Measurements from ENCODE around the gene MS4A8. TPM values are rescaled to one million over a fixed set of nuclear protein-coding genes. Genes with fewer than 3 reads are reported as not detected.

The MS4A8 gene
- total RNA-seq, 1 donor from 2014 or later: not detected

DNA sequence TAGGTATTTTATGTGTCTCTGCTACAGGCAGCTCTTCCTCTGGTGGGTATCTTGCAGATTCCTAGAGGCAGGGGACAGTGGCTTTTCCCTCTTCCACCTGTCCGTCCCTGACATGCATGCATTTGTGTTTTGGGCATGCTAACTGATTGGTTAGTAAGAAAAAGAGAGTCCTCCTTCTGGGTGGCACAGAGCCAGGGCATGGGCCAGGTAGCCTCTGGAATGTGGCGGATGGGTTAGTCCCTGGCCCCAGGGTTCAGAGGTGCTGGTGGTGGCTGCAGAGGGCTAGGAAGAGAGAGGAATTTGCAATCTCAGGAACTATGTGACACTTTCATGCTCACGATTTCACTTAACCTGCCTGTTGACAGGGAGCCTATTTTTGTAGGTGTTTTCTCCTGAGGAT is 51.5 kb downstream of the MS4A8 start:
- Histone ChIP-seq H3K27me3 (ENCODE audit: insufficient read depth, low read length) (no peaks in the 10 kb centered on the region), H3K9me3 (ENCODE audit: insufficient read depth, low read depth, low read length) (peaks cover 6% of the 10 kb centered on the region), H3K4me2 (ENCODE audit: low read length) (no peak overlapping the region), H3K79me2 (ENCODE audit: insufficient read depth, low read length) (no peaks in the 10 kb centered on the region), H3K36me3 (ENCODE audit: insufficient read depth, low read length) (no peaks in the 10 kb centered on the region), H4K20me1 (ENCODE audit: insufficient read depth, low read length) (no peaks in the 10 kb centered on the region), H2AFZ (ENCODE audit: low read depth, low read length) (no peak overlapping the region), H3K4me3 (ENCODE audit: insufficient read depth, low read depth, low read length) (no peak overlapping the region), H3K4me1 (ENCODE audit: insufficient read depth, low read length) (no peaks in the 10 kb centered on the region), H3K9ac (ENCODE audit: low read length) (no peak overlapping the region), H3K27ac (ENCODE audit: low read depth, low read length) (no peak overlapping the region)
- H3K27ac Mint-ChIP-seq (ENCODE audit: unreplicated experiment): no peak overlapping the region
- FAIRE-seq: no peak
- no peak for DNase-seq (ENCODE audit: low read depth)
- no peaks in the 10 kb centered on the region for H3K9me3 Mint-ChIP-seq (ENCODE audit: unreplicated experiment)
- no peaks in the 10 kb centered on the region for H3K4me1 Mint-ChIP-seq (ENCODE audit: low read depth, unreplicated experiment)
- H3K27me3 Mint-ChIP-seq (ENCODE audit: low read depth, unreplicated experiment): peaks cover 32% of the 10 kb centered on the region
- no peaks in the 10 kb centered on the region for H3K36me3 Mint-ChIP-seq (ENCODE audit: low read depth, unreplicated experiment)
- no peak overlapping the region for H3K4me3 Mint-ChIP-seq (ENCODE audit: unreplicated experiment)
- TF ChIP-seq, protein P1, sequence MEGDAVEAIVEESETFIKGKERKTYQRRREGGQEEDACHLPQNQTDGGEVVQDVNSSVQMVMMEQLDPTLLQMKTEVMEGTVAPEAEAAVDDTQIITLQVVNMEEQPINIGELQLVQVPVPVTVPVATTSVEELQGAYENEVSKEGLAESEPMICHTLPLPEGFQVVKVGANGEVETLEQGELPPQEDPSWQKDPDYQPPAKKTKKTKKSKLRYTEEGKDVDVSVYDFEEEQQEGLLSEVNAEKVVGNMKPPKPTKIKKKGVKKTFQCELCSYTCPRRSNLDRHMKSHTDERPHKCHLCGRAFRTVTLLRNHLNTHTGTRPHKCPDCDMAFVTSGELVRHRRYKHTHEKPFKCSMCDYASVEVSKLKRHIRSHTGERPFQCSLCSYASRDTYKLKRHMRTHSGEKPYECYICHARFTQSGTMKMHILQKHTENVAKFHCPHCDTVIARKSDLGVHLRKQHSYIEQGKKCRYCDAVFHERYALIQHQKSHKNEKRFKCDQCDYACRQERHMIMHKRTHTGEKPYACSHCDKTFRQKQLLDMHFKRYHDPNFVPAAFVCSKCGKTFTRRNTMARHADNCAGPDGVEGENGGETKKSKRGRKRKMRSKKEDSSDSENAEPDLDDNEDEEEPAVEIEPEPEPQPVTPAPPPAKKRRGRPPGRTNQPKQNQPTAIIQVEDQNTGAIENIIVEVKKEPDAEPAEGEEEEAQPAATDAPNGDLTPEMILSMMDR (IDR thresholded peaks at IDR 0.05; ENCODE audit: insufficient read depth, low read depth, low read length): no peak
- no peak for TF ChIP-seq EZH2 (IDR thresholded peaks at IDR 0.05; ENCODE audit: insufficient read depth, low read length)

DNA sequence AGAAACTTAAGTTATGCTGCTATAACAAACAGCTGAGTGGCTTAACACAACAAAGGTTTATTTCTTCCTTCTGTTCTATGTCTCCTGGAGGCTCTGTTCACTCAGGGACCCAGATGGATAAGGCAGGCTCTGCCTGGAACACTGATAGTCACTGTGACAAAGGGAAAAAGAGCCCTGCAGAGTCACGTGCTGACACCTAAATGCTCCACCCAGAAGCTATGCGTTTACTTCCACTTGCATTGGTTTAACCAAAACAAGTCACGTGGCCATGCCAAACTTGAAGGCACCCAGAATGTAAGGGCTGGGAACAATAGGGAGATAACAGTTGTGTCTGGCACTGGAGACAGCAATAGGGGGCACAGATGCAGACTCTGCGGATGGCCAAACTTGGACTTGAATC is 53.9 kb downstream of the MS4A8 start:
- Mint-ChIP-seq H3K9me3 (ENCODE audit: unreplicated experiment) (no peaks in the 10 kb centered on the region), H3K4me3 (ENCODE audit: unreplicated experiment) (no peak overlapping the region), H3K4me1 (ENCODE audit: low read depth, unreplicated experiment) (peaks cover 4% of the 10 kb centered on the region), H3K27me3 (ENCODE audit: low read depth, unreplicated experiment) (peaks cover 29% of the 10 kb centered on the region), H3K27ac (ENCODE audit: unreplicated experiment) (no peak overlapping the region), H3K36me3 (ENCODE audit: low read depth, unreplicated experiment) (no peaks in the 10 kb centered on the region)
- no peak overlapping the region for H3K9ac ChIP-seq (ENCODE audit: low read length)
- no peak overlapping the region for H3K4me2 ChIP-seq (ENCODE audit: low read length)
- FAIRE-seq: no peak
- no peaks in the 10 kb centered on the region for H3K79me2 ChIP-seq (ENCODE audit: insufficient read depth, low read length)
- no peak for TF ChIP-seq EZH2 (IDR thresholded peaks at IDR 0.05; ENCODE audit: insufficient read depth, low read length)
- TF ChIP-seq, protein P1 (IDR thresholded peaks at IDR 0.05; ENCODE audit: insufficient read depth, low read depth, low read length): no peak
- no peak for DNase-seq (ENCODE audit: low read depth)
- no peaks in the 10 kb centered on the region for H3K4me1 ChIP-seq (ENCODE audit: insufficient read depth, low read length)
- H3K9me3 ChIP-seq (ENCODE audit: insufficient read depth, low read depth, low read length): no peaks in the 10 kb centered on the region
- H2AFZ ChIP-seq (ENCODE audit: low read depth, low read length): no peak overlapping the region
- H3K36me3 ChIP-seq (ENCODE audit: insufficient read depth, low read length): no peaks in the 10 kb centered on the region
- no peak overlapping the region for H3K4me3 ChIP-seq (ENCODE audit: insufficient read depth, low read depth, low read length)
- H3K27me3 ChIP-seq (ENCODE audit: insufficient read depth, low read length): no peaks in the 10 kb centered on the region
- H3K27ac ChIP-seq (ENCODE audit: low read depth, low read length): no peak overlapping the region
- H4K20me1 ChIP-seq (ENCODE audit: insufficient read depth, low read length): no peaks in the 10 kb centered on the region

DNA sequence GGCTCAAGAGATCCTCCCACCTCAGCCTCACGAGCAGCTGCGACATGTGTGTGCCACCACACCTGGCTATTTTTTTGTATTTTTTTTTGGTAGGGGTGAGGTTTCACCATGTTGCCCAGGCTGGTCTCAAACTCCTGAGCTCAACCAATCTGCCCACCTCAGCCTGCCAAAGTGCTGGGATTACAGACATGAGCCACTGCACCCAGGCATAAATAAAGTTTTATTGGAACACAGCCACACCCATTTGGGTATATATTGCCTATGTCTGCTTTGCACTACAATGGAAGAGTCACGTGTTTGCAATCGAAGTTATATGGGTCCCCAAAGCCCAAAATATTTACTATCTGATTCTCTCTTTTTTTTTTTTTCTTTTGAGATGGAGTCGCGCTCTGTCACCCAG is 55.5 kb downstream of the MS4A8 start:
- H3K27ac Mint-ChIP-seq (ENCODE audit: unreplicated experiment): no peak overlapping the region

More for the DNA sequence above, 55.5 kb downstream of the MS4A8 start:
- no peak for TF ChIP-seq EZH2 (IDR thresholded peaks at IDR 0.05; ENCODE audit: insufficient read depth, low read length)
- TF ChIP-seq, protein P1 (IDR thresholded peaks at IDR 0.05; ENCODE audit: insufficient read depth, low read depth, low read length): no peak
- Mint-ChIP-seq H3K4me3 (ENCODE audit: unreplicated experiment) (no peak overlapping the region), H3K4me1 (ENCODE audit: low read depth, unreplicated experiment) (peaks cover 4% of the 10 kb centered on the region), H3K9me3 (ENCODE audit: unreplicated experiment) (no peaks in the 10 kb centered on the region), H3K27me3 (ENCODE audit: low read depth, unreplicated experiment) (peaks cover 27% of the 10 kb centered on the region), H3K36me3 (ENCODE audit: low read depth, unreplicated experiment) (no peaks in the 10 kb centered on the region)
- Histone ChIP-seq H3K4me1 (ENCODE audit: insufficient read depth, low read length) (no peaks in the 10 kb centered on the region), H3K79me2 (ENCODE audit: insufficient read depth, low read length) (no peaks in the 10 kb centered on the region), H3K36me3 (ENCODE audit: insufficient read depth, low read length) (no peaks in the 10 kb centered on the region), H3K9ac (ENCODE audit: low read length) (no peak overlapping the region), H3K4me2 (ENCODE audit: low read length) (no peak overlapping the region), H2AFZ (ENCODE audit: low read depth, low read length) (no peak overlapping the region), H3K4me3 (ENCODE audit: insufficient read depth, low read depth, low read length) (no peak overlapping the region), H3K27me3 (ENCODE audit: insufficient read depth, low read length) (no peaks in the 10 kb centered on the region), H4K20me1 (ENCODE audit: insufficient read depth, low read length) (no peaks in the 10 kb centered on the region), H3K9me3 (ENCODE audit: insufficient read depth, low read depth, low read length) (no peaks in the 10 kb centered on the region), H3K27ac (ENCODE audit: low read depth, low read length) (no peak overlapping the region)
- DNase-seq (ENCODE audit: low read depth): no peak
- FAIRE-seq: no peak

Measured in astrocyte (in vitro differentiated cells and primary cell).